ENCODE measurements around the gene BEAN1.

DNA sequence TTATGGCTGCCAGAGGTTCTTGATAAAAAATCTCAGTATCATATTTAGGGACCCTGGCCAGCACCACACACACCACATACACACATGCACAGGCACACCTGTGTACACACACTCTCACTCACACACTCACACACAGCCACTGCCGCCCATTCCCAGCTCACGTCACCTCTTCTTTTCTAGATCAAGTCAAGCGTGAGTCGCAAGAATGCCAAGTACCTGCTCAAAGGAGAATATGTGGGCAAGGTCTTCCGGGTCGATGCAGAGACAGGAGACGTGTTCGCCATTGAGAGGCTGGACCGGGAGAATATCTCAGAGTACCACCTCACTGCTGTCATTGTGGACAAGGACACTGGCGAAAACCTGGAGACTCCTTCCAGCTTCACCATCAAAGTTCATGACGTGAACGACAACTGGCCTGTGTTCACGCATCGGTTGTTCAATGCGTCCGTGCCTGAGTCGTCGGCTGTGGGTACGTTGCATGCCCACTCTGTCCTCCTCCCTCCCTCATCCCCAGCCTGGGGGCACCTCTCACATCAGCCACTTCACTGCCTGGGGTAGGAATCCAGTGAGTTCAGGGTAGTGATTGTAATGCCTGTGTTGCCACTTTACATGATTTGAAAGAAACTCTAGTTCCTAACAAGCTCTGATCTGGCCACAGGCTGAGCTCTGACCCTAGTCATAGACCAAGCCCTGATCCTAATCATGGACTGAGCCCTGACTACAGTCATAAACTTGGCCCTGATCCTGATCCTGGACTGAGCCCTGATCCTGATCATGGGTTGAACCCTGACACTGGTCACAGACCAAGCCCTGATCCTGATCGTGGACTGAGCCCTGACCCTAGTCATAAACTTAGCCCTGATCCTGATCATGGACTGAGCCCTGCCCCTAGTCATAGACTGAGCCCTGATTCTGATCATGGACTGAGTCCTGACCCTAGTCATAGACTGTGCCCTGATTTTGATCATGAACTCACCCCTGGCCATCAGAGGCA lies 40.2 kb upstream of the BEAN1 start:
- TF ChIP-seq POLR2AphosphoS5 (IDR thresholded peaks at IDR 0.05; ENCODE audit: low read depth, low read length) (no peak), POLR2A (IDR thresholded peaks at IDR 0.05; ENCODE audit: low read depth, low read length) (no peak)

Measured in GM12891 (cell line).